Right ventricle myocardium inferior (tissue), 1 donor: ENCODE measurements around the gene HELZ2. TPM values are rescaled to one million over a fixed set of nuclear protein-coding genes. Genes with fewer than 3 reads are reported as not detected.

ENCODE experiments used
- ATAC-seq: fragments of 200-7000 bp; cut with Tn5 transposase; one replicate; pipeline ENCODE4 v1.9.1; 2020; ENCODE audit warnings: mild to moderate bottlenecking, moderate library complexity
- DNase-seq: peaks from one replicate; pipeline ENCODE4 v3.0.0; 2021; ENCODE audit errors: missing footprints
- intact Hi-C: fragments of 100-400 bp; cut with DNase I; formaldehyde crosslinking; loops from one replicate; pipeline ENCODE4 v1.11.0; 2022
- total RNA-seq: library from RNA; stranded (reverse); fragmentation: NEBNext Ultra II Directional; extraction: Animal tissue kit (Norgen Biotek cat#: 25700); gene quantifications from one replicate; pipeline ENCODE4 v1.2.1, GENCODE V29; 2021
- donor health status: DM: no; HTN: yes; CAD: no; lungs with severe emphysema.

HELZ2 gene
- total RNA-seq, 1 donor from 2014 or later, result 12.8 TPM

- intact Hi-C loops, result no loop called here
- DNase-seq (no peak), ATAC-seq (no peak)
Measured at GRCh38 chr20:63557481-63557891, 16.6 kb downstream of the HELZ2 start.

- ATAC-seq, result no peak
- no peak for DNase-seq
- intact Hi-C loops, result no loop called here
Measured at GRCh38 chr20:63556873-63557478, 17.1 kb downstream of the HELZ2 start.

- ATAC-seq (no peak), DNase-seq (no peak)
- intact Hi-C loops, result no loop called here
Measured at GRCh38 chr20:63555661-63556381, 18.2 kb downstream of the HELZ2 start.

- no peak for ATAC-seq
Measured at GRCh38 chr20:63554361-63555278, 19.4 kb downstream of the HELZ2 start.

GRCh38 chr20:63553933-63554290, 20.1 kb downstream of the HELZ2 start, which contains the start of gene FNDC11:
Gene FNDC11 (plus strand): TSS chr20:63554159. CDS start chr20:63555664, 1,505 bp downstream.
- ATAC-seq, result peak; percentile 49
- intact Hi-C loops, result no loop called here
- DNase-seq, result no peak

More at GRCh38 chr20:63554361-63555278, 19.4 kb downstream of the HELZ2 start:
- intact Hi-C loops, result no loop called here
- no peak for DNase-seq

- ATAC-seq, result peak; percentile 84
- intact Hi-C loops, result no loop called here
- peak; percentile 89 for DNase-seq
Measured at GRCh38 chr20:63553251-63553932, 20.6 kb downstream of the HELZ2 start.

DNA sequence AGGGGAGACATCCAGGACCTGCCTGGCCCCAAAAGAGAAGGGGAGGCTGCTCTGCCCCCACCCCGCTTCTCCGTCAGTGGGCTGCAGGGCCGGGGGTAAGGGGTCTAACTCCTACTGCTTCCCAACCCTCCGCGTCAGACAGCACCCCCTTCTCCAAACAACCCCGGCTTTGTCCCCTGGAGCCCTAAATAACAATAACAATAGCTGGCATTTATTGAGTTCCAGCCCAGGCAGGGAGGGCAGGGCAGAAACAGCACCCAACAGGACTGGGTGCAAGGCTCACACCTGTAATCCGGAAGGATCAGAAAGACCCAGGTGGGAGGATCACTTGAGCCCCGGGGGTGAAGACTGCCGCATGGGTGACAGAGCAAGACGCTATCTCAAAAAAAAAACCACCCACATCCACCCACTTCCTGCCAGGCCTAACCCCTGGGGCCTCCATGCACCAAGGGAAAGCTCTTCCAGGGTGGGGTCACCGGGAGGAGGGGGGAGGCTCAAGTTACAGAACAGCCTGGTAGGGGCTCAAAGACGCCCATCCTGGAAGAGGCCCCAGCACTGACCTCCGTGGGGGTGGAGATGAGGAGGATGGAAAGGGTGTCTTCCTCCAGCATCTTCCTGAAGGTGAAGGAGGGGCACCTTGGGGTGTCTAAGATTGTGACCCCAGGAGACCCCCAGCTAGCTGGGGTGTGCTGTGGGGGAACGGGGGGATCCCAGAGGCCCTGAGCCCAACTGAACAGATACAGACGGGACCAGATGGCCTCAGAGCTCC, 21.4 kb downstream of the HELZ2 start:
- intact Hi-C loops, result no loop called here
- ATAC-seq, result no peak
- DNase-seq, result no peak

DNA sequence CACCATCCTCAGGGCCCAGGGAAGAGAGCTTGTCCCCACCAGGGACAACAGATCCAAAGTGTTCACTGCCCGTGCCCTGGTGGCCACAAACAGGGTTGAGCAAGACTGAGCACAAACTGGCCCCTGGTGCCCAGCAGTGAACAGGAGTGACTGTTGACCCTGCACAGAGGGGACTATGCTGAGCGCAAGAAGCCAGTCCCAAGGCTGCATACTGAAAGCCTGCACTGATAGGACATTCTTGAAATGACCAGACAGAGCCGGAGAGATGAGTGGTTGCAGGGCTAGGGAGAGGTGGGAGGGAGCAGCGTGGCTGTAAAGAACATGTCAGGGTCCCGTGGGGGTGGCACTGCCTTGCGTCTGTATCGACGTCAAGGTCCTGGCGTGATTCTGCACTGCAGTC, 23.0 kb downstream of the HELZ2 start:
- DNase-seq (no peak), ATAC-seq (no peak)
- intact Hi-C loops, result no loop called here

DNA sequence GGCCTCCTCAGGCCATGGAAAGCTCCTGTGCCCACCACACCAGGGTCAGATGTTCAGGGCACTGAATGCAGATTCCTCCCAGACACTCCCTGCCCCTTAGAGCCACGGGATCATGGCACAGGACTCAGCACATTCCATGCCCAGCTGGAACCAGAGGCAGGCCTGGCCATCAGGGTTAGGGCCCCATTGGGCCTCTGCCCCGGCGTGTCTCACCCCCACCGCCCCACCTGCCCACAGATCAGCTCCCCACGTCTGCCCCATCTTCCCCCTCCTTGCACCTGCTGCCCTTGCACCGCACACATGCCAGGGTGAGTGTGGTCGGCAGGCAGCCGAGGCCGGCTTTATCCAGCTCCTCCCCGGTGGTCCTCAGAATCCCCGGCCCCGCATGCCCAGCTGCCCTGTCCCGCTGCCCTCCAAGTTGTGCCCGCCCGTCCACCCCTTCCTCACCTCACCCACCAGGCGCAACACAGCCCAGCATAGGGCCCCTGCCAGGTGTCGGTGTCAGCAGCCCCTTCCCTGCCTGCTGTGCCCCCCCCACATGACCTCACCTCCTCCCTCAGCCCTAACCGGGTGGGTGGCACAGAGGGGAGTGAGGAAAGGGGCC, 24.3 kb downstream of the HELZ2 start:
- DNase-seq (no peak), ATAC-seq (no peak)
- intact Hi-C loops, result no loop called here

DNA sequence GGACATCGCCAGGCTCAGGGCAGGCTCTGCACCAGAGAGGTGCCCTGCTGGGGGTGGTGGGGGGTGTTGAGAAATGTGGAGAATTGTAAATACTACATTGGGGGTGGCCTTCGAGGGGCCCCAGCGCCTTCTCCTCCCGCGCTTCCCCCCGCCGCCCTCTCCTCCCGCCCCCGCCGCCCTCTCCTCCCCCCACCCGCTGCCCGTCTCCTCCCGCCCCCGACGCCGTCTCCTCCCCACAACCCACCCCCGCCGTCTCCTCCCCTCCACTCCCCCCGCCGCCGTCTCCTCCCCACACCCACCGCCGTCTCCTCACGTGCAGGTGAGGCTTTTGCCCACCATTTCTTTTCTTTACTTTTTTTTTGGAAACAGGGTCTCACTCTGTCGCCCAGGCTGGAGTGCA, 25.0 kb downstream of the HELZ2 start:
- no peak for ATAC-seq
- DNase-seq, result no peak
- intact Hi-C loops, result no loop called here

DNA sequence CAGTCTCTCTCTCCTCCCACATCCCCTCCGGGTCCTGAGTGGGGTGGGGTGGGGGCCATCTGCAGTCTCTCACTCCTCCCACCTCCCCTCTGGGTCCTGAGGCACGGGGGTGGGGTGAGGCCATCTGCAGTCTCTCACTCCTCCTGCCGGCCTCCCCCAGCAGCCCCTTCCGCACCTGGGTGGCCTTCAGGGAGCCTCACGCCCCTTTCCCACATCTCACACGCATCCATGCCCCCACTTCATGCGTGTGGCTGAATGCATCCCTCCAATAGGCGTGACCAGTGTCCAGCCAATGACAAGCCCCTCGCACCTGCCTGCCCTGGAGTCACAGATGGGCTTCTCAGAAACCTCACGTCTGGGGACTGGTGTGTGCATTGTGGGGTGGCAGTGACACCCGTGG, 25.5 kb downstream of the HELZ2 start:
- ATAC-seq (no peak), DNase-seq (no peak)
- intact Hi-C loops, result no loop called here

DNA sequence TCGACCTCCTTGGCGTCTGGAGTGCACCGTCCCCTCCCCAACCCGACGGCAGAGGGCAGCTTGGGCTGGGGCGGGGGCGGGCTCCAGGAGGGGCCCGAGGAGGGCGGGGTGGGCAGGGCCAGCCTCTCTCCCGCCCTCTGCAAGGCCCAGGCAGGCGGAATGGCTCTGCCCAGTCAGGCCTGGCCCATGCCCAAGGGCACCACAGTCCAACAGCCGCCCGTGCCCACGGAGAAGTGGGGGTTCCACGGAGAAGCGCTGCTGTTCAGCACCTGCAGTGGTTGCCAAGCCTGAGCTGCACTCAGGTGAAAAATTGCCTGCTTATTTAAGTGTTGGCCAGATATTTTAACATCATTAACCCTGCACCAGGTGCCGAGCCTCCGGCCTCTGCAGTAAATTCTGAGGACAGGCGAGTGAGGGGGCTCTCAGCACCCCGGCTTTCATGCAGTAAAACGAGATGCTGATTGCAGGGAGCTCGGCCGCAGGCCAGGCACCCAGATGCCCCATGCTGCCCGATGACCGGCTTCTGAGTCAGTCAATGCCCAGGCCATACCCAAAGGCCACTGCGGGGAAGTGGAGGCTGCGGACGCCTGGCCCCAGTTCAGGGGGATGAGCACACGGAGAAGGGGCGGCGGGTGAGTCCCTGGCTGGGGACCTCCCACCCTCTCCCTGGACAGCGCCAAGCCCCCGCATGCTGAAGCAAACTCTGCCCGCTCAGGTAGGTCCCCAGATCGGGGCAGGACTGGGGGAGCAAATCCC, 26.1 kb downstream of the HELZ2 start, which contains the start of gene SRMS:
Gene SRMS, minus strand, starts transcription at position 25 of the 756 bp plus-strand sequence. CDS start 286 bp downstream, outside the sequence.
- ATAC-seq (no peak), DNase-seq (no peak)
- intact Hi-C loops, result no loop called here

DNA sequence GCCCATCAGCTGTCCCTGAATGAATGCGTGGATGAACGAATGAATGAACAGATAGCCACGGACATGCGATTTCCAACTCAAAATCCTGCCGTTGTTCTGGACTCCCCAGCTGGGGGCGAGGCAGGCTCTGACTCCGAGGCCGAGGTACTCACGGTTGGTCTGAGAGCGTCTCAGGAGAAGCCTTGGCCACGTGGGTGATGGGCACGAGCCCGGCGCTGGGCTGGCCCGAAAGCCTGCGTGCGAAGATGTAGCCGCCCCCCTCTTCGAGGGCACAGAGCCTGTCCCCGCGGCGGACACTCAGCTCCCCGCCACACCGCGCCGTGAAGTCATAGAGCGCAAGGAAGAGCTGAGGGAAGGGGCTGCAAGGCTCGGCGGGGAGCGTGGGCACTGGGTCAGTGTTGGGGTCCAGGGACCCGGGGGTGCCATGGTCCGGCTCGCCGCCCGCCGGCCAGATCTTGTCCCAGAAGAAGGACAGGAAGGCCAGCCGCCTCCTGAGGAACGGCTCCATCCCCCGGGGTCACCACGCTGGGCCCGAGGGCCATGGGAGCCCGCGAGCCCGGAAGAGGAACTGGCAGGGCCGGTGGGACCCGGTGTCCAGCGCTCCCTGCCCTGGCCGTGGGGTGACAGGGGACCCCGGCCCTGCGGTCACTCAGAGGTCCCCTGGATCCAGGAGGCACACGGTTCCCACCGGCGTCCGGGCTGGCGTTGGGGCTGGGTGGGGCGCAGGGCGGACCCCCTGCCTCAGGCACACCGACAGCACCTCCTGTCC, 26.9 kb downstream of the HELZ2 start:
- ATAC-seq (no peak), DNase-seq (peak; percentile 53)
- intact Hi-C loops, result no loop called here

GRCh38 chr20:63546256-63546955, 27.6 kb downstream of the HELZ2 start:
- ATAC-seq (no peak), DNase-seq (no peak)
- intact Hi-C loops, result no loop called here

GRCh38 chr20:63545814-63546213, 28.2 kb downstream of the HELZ2 start:
- intact Hi-C loops, result no loop called here
- no peak for ATAC-seq
- no peak for DNase-seq

DNA sequence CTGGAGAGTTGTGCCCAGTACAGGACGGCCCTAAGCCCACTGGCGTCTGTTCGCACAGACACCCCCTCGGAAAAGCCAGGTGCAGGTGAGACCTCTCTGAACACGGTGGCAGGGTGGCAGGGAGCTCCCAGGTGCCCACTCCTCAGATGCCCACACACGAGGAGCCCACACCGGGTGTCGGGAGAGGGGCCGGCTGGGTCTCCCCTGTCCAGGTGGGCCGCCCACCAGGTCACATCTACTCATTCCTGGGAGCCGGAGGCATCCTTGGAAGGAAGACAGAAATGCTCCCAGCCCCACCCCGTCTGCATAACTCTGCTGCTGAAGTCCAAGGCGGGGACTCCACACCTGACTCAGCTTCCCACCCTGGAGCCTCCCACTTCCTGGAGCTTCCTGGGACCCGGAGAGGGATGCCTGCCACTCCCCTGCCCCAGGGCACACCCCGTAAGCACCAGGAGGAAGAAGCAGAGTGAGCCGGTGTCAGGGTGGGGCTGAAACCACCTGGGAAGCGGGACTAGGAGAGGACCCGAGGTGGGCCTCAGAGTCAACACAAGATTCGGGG, 29.0 kb downstream of the HELZ2 start:
- no peak for ATAC-seq
- no peak for DNase-seq
- intact Hi-C loops, result no loop called here
